Activated CD4-positive, CD25-positive, alpha-beta regulatory T cell treated with anti-CD3 and anti-CD28 coated beads, Interleukin-2, amount 50 U/mL, for 24 hours (primary cell): ENCODE results near the gene ZNF362.

Source experiments
- ATAC-seq, 2 donors: fragments of 150-1000 bp; cut with Tn5 transposase; one replicate each; pipeline ENCODE4 v1.10.0; 2021; ENCODE audit warnings: mild to moderate bottlenecking in 1 of 2, moderate library complexity in 1 of 2

The ZNF362 gene

GRCh38 chr1:33246171-33246570 lies 10.1 kb upstream of the ZNF362 start:
- no peak for ATAC-seq

DNA sequence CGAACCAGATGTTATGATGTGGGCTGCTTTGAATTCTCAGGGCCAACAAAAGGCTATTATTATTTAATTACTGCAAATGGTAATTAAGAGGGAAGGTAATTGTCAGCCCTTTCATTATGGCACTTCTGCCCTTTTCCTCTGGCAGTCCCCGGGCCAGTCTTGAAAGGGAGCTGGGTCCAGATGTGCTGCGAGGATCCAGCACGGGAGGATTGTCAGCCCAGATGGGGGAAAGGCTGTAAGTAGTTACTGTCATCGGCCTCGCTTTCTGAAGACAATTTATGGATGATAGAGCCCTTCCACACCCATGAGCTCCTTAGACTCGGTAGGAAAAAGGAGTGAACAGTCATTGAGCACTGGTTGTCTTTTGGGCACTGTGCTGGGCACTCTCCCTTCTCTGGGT lies 8.7 kb upstream of the ZNF362 start:
- ATAC-seq: no peak

DNA sequence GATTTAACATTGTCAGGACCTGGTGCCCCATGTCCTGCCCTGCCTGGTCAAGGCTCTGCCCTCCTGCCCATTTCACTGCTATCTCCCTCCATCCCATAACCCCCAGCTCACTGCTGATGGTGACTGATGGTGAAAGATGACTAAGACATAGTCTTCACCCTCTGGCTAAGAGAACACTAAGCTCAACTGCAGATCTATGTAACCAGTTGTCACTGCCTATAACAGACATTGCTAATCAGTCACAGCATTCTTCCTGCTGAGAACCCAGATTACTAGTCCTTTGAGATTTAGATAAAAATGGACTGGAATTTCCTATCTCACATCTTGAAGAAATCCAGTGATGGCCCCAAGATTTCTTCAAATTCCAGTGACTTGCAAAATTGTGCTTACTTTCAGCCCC lies 8.0 kb upstream of the ZNF362 start:
- ATAC-seq: no peak

GRCh38 chr1:33249422-33249821 lies 6.9 kb upstream of the ZNF362 start:
- ATAC-seq: no peak

GRCh38 chr1:33250217-33250616 lies 6.1 kb upstream of the ZNF362 start:
- no peak for ATAC-seq

GRCh38 chr1:33250724-33251123 lies 5.6 kb upstream of the ZNF362 start:
- ATAC-seq: no peak

- no peak for ATAC-seq
These were observed 1.8 kb upstream of the ZNF362 start for GRCh38 chr1:33254491-33254890.

- ATAC-seq: peak; percentile 44 to 49
These were observed 708 bp upstream of the ZNF362 start for GRCh38 chr1:33255347-33256220.

DNA sequence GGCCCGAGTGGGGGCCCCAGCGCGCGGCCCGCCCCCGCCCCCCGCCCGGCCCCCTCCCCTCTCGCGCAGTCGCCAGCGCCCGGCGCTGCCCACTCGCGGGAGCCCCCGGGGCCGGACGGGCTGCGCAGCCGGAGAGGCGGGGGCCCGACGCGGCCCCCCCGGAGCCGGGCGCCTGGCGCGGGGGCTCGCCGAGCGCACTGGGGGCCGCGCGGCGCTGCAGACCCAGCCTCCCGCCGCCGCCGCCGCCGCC lies 146 bp upstream of the ZNF362 start:
- ATAC-seq: no peak

GRCh38 chr1:33257207-33257771 lies 997 bp downstream of the ZNF362 start:
- no peak for ATAC-seq

DNA sequence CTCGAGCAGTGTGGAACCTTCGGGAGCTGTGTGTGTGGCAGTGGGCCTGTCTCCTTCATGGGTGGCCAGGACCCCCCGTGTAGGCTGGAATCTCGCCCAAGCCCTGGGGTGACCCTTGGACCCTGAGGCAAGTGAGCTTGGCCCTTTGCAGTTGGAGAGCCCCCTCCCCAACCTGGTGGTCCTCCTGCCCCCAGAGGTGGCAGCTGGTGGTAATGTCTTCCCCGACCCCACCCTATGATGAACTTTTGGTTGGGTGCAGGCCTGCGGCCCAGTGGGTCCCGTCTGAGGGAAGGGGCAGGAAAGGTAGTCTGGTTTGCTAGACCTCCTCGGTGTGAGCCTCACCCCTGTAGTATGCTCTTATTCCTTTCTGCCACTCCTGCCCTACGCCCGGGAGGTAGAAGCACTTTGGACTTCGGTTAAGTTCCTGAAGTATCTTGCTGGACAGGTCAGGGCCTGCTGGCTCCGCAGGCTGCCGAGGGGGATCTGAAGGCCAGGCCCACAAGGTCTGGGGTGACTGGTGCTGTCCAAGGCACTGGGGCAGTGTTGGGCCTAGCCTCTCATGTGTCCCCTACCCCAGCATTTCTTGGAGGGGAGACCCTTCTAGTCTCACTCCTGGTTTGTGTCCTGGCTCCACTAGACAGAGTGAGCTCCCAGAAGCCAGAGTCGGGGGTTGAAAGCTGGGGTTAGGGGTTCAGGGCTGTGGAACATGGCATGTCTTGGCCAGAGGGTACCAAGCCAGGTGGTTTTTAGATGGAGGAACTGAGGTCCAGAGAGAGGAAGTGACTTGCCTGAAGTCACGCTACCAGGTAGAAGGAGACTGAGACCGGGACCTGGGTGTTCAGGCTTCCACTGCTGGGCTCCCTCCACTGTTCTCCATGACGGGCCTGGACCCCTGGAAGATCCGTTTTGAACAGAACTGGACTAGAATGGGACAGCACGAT lies 1.8 kb downstream of the ZNF362 start:
- ATAC-seq: no peak

- ATAC-seq: no peak
These were observed 2.5 kb downstream of the ZNF362 start for GRCh38 chr1:33258788-33259274.

- ATAC-seq: no peak
These were observed 3.6 kb downstream of the ZNF362 start for GRCh38 chr1:33259879-33260278.

GRCh38 chr1:33260439-33260838 lies 4.1 kb downstream of the ZNF362 start:
- ATAC-seq: no peak

GRCh38 chr1:33261344-33261743 lies 5.1 kb downstream of the ZNF362 start:
- ATAC-seq: no peak

DNA sequence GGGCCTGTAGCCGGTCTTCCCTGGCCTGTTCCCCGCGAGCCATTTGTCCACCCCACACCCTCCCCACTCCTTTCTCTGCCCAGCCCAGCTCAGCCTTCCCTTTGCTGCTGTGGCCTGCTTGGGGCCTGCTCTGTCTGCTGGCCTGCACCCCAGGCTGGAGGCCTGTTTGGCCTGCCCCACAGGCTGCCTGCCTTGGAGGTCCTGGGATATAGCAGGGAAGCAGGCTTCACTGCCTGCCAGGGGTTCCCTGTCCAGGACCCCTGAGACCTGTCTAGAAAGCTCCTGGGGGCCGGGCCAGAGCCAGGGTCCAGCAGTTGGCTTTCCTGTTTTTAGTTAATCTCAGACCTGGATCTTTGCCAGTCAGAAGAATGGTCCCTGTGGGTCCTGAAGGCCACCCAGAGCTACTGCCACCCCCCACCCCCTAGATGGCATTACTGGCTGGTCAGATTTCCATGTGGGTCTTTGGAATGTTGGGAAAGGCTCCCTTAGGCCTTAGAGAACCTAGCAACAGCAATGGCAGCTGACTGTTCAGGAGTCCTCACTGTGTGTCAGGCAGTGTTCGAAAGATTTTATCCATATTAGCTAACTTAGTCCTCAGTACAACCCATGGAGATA lies 7.7 kb downstream of the ZNF362 start:
- ATAC-seq: no peak

- no peak for ATAC-seq
These were observed 9.7 kb downstream of the ZNF362 start for GRCh38 chr1:33265780-33266605.

- no peak for ATAC-seq
These were observed 10.5 kb downstream of the ZNF362 start for GRCh38 chr1:33266766-33267165.

- ATAC-seq: no peak
These were observed 11.3 kb downstream of the ZNF362 start for GRCh38 chr1:33267468-33268205.

GRCh38 chr1:33268457-33268856 lies 12.2 kb downstream of the ZNF362 start:
- no peak for ATAC-seq

- ATAC-seq: no peak
These were observed 12.8 kb downstream of the ZNF362 start for GRCh38 chr1:33268927-33269610.
